IPS DF 6.9 (cell line): ENCODE results near the gene IMPA2.
A peak's percentile ranks its signal among the peaks of the same experiment; 100 is the strongest.

Source experiments
- DNase-seq: peaks from one replicate; pipeline ENCODE4 v3.0.0-alpha.2; 2013; ENCODE audit warnings: low read depth, low spot score
- H3K27ac ChIP-seq: one replicate; pipeline ENCODE4 v1.5.1; 2013; ENCODE audit warnings: low read length, control low read depth
- H3K27me3 ChIP-seq: 2 replicates; pipeline ENCODE4 v1.6.1; 2013; ENCODE audit warnings: mild to moderate bottlenecking, low read length; ENCODE audit not compliant: control insufficient read depth, insufficient read depth
- H3K36me3 ChIP-seq: 2 replicates; pipeline ENCODE4 v1.6.1; 2013; ENCODE audit warnings: low read length; ENCODE audit not compliant: control insufficient read depth, insufficient read depth
- H3K4me1 ChIP-seq: 2 replicates; pipeline ENCODE4 v1.6.1; 2013; ENCODE audit warnings: low read length; ENCODE audit not compliant: control insufficient read depth, insufficient read depth
- H3K4me3 ChIP-seq: 2 replicates; pipeline ENCODE4 v1.5.1; 2013; ENCODE audit warnings: mild to moderate bottlenecking, low read length
- H3K9me3 ChIP-seq: 2 replicates; pipeline ENCODE4 v1.6.1; 2013; ENCODE audit warnings: low read length, inconsistent platforms; ENCODE audit not compliant: control insufficient read depth, insufficient read depth
- WGBS: extraction: QIAGEN DNeasy Blood & Tissue Kit; methylation state at CpG from one replicate; pipeline ENCODE4 v1.1.7; 2013; ENCODE audit warnings: mixed read lengths, missing lambda C conversion rate; ENCODE audit not compliant: insufficient read length, insufficient coverage; 5-methylcytosine and 5-hydroxymethylcytosine counted together

IMPA2 gene

DNA sequence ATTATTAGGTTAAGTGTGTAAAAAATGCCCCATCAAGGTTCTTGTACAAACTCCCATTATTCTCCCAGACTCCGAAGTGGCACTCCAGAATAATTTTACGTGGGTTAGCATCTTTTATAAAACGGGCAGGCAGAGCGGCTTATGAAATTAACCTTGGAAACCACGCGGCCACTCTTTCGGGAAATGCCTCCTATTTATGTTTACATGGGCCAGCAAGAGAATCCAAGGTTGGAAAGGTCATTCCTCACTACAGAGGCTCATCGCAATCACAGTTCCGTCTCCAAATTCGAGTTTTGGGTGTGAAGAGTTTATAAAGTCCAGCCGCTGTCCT lies 1.2 kb upstream of the IMPA2 start:
- Histone ChIP-seq H3K27me3 (no peaks in the 10 kb centered on the region), H3K4me1 (peaks cover 1% of the 10 kb centered on the region; the same call in 1 of the 2 replicates), H3K9me3 (no peaks in the 10 kb centered on the region), H3K27ac (no peak overlapping the region), H3K4me3 (peak overlapping the region; percentile 43; the same call in 1 of the 2 replicates), H3K36me3 (no peaks in the 10 kb centered on the region)
- no CpG with 5 or more reads among the region's 11 CpGs for WGBS
- no peak for DNase-seq

DNA sequence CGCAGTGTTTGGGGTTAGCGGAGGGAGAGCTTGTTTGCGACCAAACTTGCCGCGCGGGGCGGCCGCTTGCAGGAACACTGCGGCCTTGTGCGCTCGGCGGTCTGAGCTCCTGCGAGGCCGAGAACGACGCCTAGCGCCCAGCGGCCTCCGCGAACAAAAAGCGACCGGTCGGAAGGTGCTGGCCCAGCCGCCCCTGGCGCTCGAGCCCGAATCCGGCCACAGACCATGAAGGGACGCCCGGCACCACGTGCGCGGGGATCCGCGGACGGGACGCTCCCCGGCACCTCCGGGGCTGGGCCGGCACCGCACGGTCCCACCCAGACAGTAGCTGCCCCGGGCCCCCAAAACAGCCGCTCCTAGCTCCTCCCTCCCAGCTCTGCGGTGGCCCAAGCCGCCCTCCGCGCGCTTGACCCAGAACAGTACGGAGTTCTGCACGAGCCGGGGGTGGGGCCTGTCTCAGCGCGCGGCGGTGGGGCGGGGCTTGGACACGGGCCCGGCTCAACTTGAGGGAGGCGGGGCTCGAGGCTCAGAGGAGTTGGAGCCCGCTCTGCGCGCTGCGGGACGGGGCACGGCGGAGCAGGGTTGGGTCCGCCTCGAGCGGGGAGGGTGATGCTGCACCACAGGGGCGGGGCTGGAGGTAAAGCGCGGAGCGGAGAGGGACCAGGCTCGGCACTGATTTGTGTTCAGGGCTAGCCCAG lies 664 bp upstream of the IMPA2 start:
- H3K9me3 ChIP-seq = no peaks in the 10 kb centered on the region
- no peaks in the 10 kb centered on the region for H3K27me3 ChIP-seq
- H3K4me1 ChIP-seq = peaks cover 1% of the 10 kb centered on the region; the same call in 1 of the 2 replicates
- no peak overlapping the region for H3K27ac ChIP-seq
- no peaks in the 10 kb centered on the region for H3K36me3 ChIP-seq
- no CpG with 5 or more reads among the region's 76 CpGs for WGBS
- peak; percentile 95 for DNase-seq
- peak overlapping the region; percentile 43; the same call in 1 of the 2 replicates for H3K4me3 ChIP-seq

DNA sequence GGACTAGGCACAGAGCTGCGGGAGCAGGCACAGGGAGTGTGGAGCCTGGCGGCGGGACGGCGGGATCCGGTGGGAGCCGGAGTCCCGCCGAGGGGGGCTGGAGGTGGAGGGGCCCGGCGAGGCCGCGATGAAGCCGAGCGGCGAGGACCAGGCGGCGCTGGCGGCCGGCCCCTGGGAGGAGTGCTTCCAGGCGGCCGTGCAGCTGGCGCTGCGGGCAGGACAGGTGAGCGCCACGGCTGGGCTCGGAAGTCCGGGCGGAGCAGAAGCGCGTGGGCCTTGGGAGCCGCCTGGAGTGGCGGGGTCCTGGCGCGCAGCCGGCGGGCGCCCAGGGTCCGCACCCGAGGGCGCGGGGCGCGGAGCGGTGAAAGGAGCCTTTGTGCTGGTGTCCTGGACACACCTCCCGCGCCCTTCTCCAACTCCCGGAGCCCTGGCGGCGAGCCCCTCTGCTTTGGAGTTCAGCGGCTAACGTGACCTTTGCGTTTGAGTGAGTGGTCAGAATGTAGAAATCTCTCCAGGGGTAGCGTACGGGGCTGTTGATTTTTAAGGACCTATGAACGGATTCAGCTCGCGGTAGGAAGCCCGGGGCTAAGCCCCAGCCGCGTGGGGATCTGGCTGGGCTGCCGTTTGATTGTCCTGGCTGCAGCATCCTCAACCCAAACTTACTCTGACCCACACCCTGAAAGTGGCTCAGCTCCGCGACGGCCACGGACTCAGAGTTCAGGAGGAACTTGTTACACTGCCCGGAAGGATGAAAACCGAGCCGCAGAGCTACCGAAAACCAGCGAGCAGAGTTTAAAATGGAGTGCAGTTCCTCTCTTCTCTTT lies 448 bp downstream of the IMPA2 start:
- Histone ChIP-seq H3K27me3 (no peaks in the 10 kb centered on the region), H3K9me3 (no peaks in the 10 kb centered on the region), H3K4me1 (peaks cover 1% of the 10 kb centered on the region; the same call in 1 of the 2 replicates), H3K27ac (no peak overlapping the region), H3K36me3 (no peaks in the 10 kb centered on the region), H3K4me3 (peak overlapping the region; percentile 82)
- no CpG with 5 or more reads among the region's 71 CpGs for WGBS
- DNase-seq = no peak

DNA sequence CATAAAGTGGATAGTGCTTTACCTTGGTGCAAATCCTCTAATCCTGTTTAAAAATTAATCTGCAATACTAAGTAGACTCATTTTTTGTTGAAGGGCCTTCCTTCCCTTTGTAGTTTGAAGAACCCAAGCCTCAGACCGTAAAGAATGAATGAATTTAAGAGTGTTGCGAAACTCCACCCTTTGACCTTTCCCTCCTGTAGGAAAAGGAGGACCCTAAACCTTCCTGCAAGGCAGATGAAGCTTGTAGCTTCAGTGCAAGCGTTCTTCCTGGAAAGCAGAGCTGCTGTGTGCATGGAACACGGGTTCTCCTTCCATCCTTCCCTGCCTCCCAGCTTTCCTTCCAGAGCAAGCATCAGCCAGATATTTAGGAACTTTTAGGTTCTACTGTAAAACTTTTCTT lies 1.7 kb downstream of the IMPA2 start:
- H3K4me1 ChIP-seq = peaks cover 1% of the 10 kb centered on the region; the same call in 1 of the 2 replicates
- no CpG with 5 or more reads among the region's 4 CpGs for WGBS
- H3K9me3 ChIP-seq = no peaks in the 10 kb centered on the region
- no peaks in the 10 kb centered on the region for H3K36me3 ChIP-seq
- H3K27ac ChIP-seq = no peak overlapping the region
- no peak for DNase-seq
- H3K27me3 ChIP-seq = no peaks in the 10 kb centered on the region
- H3K4me3 ChIP-seq = no peak overlapping the region

DNA sequence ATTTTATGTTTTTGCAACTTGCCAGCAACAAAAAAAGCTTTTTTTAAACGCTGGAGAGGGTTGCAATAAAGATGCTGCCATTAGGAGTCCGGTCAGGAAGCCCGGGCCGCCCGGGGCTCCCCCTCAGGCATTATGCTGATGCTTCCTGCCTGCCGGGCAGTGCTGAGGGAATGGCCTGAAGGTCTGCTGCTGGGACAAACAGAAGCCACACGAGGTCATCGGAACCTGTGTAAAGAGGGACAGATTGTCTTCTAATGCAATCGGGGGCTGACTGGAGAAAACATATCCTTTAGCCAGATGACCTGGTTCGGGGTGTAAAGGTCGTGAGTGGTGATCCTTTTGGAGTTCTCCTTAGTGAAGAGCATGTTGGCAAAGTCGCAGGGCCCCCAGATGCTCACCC lies 2.3 kb downstream of the IMPA2 start:
- Histone ChIP-seq H3K36me3 (no peaks in the 10 kb centered on the region), H3K27ac (no peak overlapping the region), H3K27me3 (no peaks in the 10 kb centered on the region), H3K9me3 (no peaks in the 10 kb centered on the region), H3K4me1 (peaks cover 1% of the 10 kb centered on the region; the same call in 1 of the 2 replicates), H3K4me3 (no peak overlapping the region)
- WGBS = no CpG with 5 or more reads among the region's 12 CpGs
- no peak for DNase-seq

DNA sequence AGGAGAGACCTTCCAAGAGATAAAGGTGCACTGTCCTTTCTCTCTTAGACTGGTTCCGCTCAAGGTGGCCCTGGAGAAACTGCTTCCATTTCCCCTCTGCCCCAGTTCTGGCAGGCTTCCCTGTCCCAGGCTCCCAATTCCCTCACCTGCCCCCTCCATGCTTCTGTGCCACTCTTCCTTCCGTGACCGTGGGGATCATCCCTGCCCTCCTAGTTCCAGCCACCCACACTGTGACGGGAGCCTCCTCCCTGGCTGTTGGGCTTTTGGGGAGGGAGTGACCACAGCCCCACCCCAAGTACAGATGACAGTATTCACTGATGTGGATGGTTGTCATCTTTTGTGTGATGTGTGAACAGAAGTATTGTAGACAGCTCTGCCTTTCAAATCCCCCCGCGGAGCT lies 2.8 kb downstream of the IMPA2 start:
- Histone ChIP-seq H3K9me3 (no peaks in the 10 kb centered on the region), H3K4me1 (peaks cover 1% of the 10 kb centered on the region; the same call in 1 of the 2 replicates), H3K27ac (no peak overlapping the region), H3K27me3 (no peaks in the 10 kb centered on the region), H3K36me3 (no peaks in the 10 kb centered on the region), H3K4me3 (no peak overlapping the region)
- no peak for DNase-seq
- no CpG with 5 or more reads among the region's 6 CpGs for WGBS

DNA sequence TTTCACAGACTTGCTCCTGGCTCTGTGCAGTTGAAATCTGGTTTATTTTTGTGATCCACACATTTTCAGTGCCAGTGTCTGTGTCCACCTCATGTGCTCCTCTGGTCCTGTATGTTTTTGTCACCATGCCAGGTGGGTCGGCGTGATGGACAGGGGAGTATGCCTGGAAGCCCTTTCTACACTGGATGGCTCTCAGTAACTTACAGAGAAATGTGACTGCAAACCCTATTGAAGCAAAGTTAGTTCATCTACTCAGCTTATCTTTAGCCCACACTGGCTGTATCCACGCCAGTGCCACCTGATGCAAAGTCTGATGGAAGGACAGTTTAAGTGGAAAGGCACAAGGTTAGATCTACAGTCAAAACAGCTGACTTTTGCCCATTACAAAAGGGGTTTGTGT lies 4.3 kb downstream of the IMPA2 start:
- peaks cover 4% of the 10 kb centered on the region for H3K4me1 ChIP-seq
- WGBS = no CpG with 5 or more reads among the region's 3 CpGs

DNA sequence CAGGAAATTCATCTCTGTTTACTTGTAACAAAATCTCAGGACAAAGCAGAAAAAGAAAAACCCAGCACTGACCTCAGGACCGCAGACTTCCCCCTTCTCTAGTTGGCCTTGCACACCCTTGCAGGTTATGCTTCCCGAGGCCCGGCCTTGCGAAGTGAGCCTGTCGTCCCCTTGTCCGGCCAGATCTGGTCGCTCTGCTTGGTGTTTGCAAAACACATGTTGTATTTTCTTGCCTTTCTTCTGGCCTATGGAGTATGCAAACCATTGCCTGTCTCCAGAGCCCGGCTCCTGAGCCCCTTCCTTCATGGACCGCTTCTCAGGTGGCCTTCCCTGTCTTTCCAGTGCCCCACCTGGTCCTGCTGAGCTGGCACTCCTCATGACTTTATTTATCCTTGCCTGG lies 4.8 kb downstream of the IMPA2 start:
- DNase-seq = no peak
- no peak overlapping the region for H3K4me3 ChIP-seq
- H3K36me3 ChIP-seq = no peaks in the 10 kb centered on the region
- peaks cover 4% of the 10 kb centered on the region for H3K4me1 ChIP-seq
- no peak overlapping the region for H3K27ac ChIP-seq
- H3K9me3 ChIP-seq = no peaks in the 10 kb centered on the region
- WGBS = no CpG with 5 or more reads among the region's 9 CpGs
- no peaks in the 10 kb centered on the region for H3K27me3 ChIP-seq

More for the DNA sequence above, 4.3 kb downstream of the IMPA2 start:
- H3K9me3 ChIP-seq = no peaks in the 10 kb centered on the region
- H3K36me3 ChIP-seq = no peaks in the 10 kb centered on the region
- no peak overlapping the region for H3K4me3 ChIP-seq
- no peaks in the 10 kb centered on the region for H3K27me3 ChIP-seq
- no peak for DNase-seq
- no peak overlapping the region for H3K27ac ChIP-seq

DNA sequence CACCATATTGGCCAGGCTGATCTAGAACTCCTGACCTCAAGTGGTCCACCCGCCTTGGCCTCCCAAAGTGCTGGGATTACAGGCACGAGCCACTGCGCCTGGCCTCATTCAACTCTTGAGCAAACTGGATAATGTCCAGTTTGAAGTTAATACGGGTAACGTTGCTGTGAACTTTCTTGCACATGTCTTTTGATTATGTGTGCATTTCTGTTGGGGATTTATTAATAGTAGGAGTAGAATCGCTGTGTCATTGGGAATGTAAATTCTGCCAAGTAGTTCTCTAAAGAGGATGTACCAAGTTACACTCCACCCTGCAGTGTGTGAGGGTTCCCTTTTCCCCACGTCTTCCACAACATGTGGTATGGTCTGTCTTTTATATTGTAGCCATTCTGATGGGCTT lies 6.2 kb downstream of the IMPA2 start:
- Histone ChIP-seq H3K36me3 (no peaks in the 10 kb centered on the region), H3K9me3 (no peaks in the 10 kb centered on the region), H3K27me3 (no peaks in the 10 kb centered on the region), H3K4me1 (peaks cover 4% of the 10 kb centered on the region), H3K27ac (no peak overlapping the region), H3K4me3 (no peak overlapping the region)
- WGBS = no CpG with 5 or more reads among the region's 7 CpGs
- DNase-seq = no peak

DNA sequence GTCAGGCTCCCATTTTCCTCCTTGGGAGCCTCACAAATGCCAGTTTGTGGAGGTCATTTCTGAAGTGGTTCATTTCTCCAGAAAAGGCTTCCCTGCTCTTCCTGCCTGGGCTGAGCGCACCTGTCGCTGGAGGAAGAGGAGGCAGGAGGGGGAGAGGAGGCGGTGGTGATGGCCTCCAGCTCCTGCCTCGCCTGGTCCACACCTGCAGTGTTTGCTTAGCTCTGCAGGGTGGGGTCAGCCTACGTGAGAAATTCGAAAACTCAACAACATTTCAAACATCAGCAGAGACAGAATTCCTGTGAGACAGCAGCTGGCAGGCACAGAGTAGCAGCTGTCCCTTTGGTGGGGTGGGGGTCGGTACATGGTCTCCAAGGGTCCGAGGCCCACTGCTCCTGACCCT lies 7.9 kb downstream of the IMPA2 start:
- Histone ChIP-seq H3K4me1 (peaks cover 3% of the 10 kb centered on the region), H3K27me3 (no peaks in the 10 kb centered on the region), H3K36me3 (no peaks in the 10 kb centered on the region), H3K9me3 (no peaks in the 10 kb centered on the region), H3K4me3 (no peak overlapping the region), H3K27ac (no peak overlapping the region)
- no peak for DNase-seq
- no CpG with 5 or more reads among the region's 8 CpGs for WGBS
